ENCODE measurements around the gene LILRB2.

The LILRB2 gene

GRCh38 chr19:54319892-54320670, 39.2 kb upstream of the LILRB2 start:
- CTCF ChIA-PET = no interaction called here
- TF ChIP-seq CTCF (IDR thresholded peaks at IDR 0.05; ENCODE audit: insufficient read depth, low read length, missing control alignments) = no peak

GRCh38 chr19:54319049-54319448, 38.1 kb upstream of the LILRB2 start:
- CTCF ChIA-PET = no interaction called here

More at GRCh38 chr19:54319892-54320670, 39.2 kb upstream of the LILRB2 start:
- POLR2A ChIA-PET = no interaction called here
- no peak overlapping the region for H3K4me3 ChIP-seq (ENCODE audit: low read depth, low read length)
- no peak for DNase-seq (ENCODE audit: low read depth, low spot score)

GRCh38 chr19:54317965-54318240, 37.0 kb upstream of the LILRB2 start:
- H3K4me3 ChIP-seq (ENCODE audit: low read depth, low read length) = no peak overlapping the region
- DNase-seq (ENCODE audit: low read depth, low spot score) = no peak
- TF ChIP-seq CTCF (IDR thresholded peaks at IDR 0.05; ENCODE audit: insufficient read depth, low read length, missing control alignments) = no peak
- ChIA-PET POLR2A (no interaction called here), CTCF (no interaction called here)

More at GRCh38 chr19:54319049-54319448, 38.1 kb upstream of the LILRB2 start:
- no peak for DNase-seq (ENCODE audit: low read depth, low spot score)
- H3K4me3 ChIP-seq (ENCODE audit: low read depth, low read length) = no peak overlapping the region
- POLR2A ChIA-PET = no interaction called here
- TF ChIP-seq CTCF (IDR thresholded peaks at IDR 0.05; ENCODE audit: insufficient read depth, low read length, missing control alignments) = no peak

DNA sequence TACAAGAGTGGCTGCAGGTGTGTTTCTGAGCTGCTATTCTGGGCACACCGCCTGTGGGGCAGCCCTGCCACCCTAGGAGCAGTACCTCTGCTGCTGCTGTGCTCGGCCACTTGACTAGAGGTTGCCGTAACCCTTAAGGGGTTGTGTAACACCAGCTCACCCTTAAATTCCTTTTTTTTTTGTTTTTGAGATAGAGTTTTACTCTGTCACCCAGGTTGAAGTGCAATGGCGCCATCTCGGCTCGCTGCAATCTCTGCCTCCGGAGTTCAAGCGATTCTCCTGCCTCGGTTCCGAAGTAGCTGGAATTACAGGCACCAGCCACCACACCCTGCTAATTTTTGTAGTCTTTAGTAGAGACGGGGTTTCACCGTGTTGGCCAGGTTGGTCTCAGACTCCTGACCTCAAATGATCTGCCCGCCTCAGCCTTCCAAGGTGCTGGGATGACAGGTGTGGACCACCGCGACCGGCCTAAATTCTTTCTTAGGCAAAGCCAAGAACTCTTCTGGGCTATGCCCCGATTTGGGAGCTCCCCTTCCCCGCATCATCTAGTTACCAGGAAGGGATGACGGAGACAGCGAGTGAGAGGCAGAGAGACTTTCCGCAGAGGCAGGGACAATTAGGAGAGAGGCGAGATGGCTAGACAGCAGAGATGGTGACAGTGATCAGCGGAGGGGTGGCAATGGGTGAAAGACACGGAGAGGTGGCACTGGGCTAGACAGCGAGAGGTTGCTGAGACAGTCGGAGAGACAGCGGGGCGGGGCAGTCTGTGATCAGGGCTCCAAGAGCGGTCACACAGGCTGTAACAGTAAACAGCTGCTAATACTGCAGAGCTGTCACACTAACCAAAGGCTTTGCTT, 36.4 kb upstream of the LILRB2 start:
- POLR2A ChIA-PET = no interaction called here
- H3K4me3 ChIP-seq (ENCODE audit: low read depth, low read length) = no peak overlapping the region
- no peak for TF ChIP-seq CTCF (IDR thresholded peaks at IDR 0.05; ENCODE audit: insufficient read depth, low read length, missing control alignments)
- DNase-seq (ENCODE audit: low read depth, low spot score) = no peak
- CTCF ChIA-PET = no interaction called here

DNA sequence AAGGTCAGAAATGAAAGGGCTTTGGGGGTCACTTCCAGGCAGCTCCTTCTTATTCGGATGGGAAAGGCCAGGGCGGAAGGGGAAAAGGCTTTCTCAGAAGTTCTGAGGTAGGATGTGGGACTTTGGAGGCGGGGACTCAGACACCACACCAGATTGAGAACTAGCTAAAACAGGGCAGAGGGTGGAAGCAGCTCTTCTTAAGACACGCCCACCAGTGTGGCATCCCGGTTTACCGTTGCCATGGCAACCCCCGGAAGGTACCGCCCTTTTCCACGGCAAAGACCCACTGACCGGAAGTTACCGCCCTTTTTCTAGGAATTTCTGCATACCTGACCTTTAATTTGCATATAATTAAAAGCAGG, 35.8 kb upstream of the LILRB2 start:
- no peak for DNase-seq (ENCODE audit: low read depth, low spot score)
- TF ChIP-seq CTCF (IDR thresholded peaks at IDR 0.05; ENCODE audit: insufficient read depth, low read length, missing control alignments) = no peak
- ChIA-PET POLR2A (no interaction called here), CTCF (no interaction called here)
- H3K4me3 ChIP-seq (ENCODE audit: low read depth, low read length) = no peak overlapping the region

GRCh38 chr19:54315956-54316355, 35.0 kb upstream of the LILRB2 start:
- ChIA-PET POLR2A (no interaction called here), CTCF (no interaction called here)
- TF ChIP-seq CTCF (IDR thresholded peaks at IDR 0.05; ENCODE audit: insufficient read depth, low read length, missing control alignments) = no peak
- no peak overlapping the region for H3K4me3 ChIP-seq (ENCODE audit: low read depth, low read length)
- DNase-seq (ENCODE audit: low read depth, low spot score) = no peak

Measured in AG04449 (cell line).